ENCODE results near the gene CCDC186.
A peak's percentile ranks its signal among the peaks of the same experiment; 100 is the strongest.

CCDC186 gene

DNA sequence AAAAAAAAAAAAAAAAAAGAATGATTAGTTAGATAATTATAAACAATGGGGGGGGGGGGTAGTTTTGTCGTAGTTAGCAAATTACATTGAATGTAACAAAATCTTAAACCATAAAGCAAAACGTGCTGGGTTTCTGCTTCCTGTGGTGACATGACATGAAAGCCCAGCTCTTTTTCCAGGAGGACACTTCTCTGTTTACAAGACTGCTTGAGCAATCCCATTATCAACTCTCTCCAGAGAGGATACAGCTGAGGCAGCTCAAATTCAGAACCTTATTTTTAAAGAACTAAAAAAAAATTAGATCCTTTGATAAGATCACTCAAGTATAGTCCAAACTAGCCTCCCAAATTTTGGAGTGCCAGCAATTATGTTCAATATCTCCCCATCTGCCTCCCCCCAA lies 71.7 kb downstream of the CCDC186 start:
- no peak for DNase-seq (ENCODE audit: insufficient read length)
- TF ChIP-seq TAF1 (IDR thresholded peaks at IDR 0.05; ENCODE audit: borderline replicate concordance, low read depth, low read length) (no peak), POLR2AphosphoS5 (IDR thresholded peaks at IDR 0.05; ENCODE audit: low read depth, low read length) (no peak), POLR2A (IDR thresholded peaks at IDR 0.05; ENCODE audit: low read depth, low read length) (no peak)
- FAIRE-seq, result no peak

DNA sequence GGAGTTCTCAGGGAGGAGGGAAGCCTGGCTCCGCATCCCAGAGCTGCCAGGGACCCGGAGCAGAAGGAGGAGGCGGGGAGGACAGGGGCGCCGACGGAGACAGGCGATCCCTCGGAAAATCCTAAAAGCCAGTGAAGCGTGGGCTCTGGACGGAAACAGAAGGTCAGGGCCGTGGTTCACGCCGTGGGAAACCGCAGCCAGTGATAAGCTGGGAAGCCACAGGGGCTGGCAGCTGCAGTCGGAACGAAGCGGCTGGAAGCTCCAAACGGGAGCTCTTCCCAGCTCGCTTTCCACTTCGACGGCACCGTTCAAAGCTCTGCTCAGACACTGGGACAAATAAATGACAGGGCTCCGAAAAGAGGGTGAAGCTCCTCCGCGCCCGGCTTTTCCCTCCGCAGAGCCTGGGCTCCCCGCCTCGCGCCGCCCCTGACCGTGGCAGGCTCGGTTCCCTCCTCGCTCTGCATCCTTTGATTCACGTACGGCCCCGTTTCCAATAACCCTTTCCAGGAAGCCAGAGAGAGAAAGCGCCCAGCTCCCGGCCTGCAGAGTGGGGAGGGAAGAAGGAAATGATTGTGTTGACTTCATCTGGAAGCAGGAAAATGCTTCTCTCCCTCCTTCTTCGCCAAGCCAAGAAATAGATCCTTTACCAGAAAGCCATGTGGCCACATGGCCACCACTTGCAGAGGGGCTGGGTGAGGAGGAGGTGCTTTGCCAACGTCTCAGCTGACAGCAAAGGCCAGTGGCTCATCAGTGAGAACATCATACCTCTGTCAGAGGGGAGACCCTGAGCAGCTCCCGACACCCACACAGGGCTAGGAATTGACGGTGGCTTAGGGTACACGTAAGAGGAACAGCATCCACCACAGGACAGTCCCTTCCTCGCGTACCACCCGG lies 72.9 kb downstream of the CCDC186 start:
- DNase-seq (ENCODE audit: insufficient read length) (no peak), FAIRE-seq (peak; percentile 36)
- TF ChIP-seq TAF1 (IDR thresholded peaks at IDR 0.05; ENCODE audit: borderline replicate concordance, low read depth, low read length) (no peak), POLR2AphosphoS5 (IDR thresholded peaks at IDR 0.05; ENCODE audit: low read depth, low read length) (no peak), POLR2A (IDR thresholded peaks at IDR 0.05; ENCODE audit: low read depth, low read length) (no peak)

DNA sequence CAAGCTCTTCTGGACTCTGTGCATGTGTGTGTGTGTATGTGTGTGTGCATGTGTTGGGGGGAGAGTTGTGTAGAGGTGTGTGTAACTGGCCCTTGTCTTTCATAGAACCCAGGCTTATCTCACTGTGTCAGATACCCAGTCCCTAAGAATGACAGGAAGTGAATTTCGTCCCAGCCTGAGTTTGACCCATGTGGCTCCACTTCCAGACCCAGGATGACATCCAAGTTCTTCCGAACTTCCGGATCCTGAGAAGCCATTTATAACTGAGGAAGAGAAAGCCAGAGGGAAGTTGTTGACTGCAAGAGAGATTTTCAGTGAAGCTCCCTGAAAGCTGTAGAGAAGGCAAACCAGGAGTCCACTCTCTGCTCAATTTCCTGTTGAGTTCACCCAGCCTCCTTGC lies 77.1 kb downstream of the CCDC186 start:
- no peak for DNase-seq (ENCODE audit: insufficient read length)
- TF ChIP-seq POLR2A (IDR thresholded peaks at IDR 0.05; ENCODE audit: low read depth, low read length) (no peak), TAF1 (IDR thresholded peaks at IDR 0.05; ENCODE audit: borderline replicate concordance, low read depth, low read length) (no peak), POLR2AphosphoS5 (IDR thresholded peaks at IDR 0.05; ENCODE audit: low read depth, low read length) (no peak)

DNA sequence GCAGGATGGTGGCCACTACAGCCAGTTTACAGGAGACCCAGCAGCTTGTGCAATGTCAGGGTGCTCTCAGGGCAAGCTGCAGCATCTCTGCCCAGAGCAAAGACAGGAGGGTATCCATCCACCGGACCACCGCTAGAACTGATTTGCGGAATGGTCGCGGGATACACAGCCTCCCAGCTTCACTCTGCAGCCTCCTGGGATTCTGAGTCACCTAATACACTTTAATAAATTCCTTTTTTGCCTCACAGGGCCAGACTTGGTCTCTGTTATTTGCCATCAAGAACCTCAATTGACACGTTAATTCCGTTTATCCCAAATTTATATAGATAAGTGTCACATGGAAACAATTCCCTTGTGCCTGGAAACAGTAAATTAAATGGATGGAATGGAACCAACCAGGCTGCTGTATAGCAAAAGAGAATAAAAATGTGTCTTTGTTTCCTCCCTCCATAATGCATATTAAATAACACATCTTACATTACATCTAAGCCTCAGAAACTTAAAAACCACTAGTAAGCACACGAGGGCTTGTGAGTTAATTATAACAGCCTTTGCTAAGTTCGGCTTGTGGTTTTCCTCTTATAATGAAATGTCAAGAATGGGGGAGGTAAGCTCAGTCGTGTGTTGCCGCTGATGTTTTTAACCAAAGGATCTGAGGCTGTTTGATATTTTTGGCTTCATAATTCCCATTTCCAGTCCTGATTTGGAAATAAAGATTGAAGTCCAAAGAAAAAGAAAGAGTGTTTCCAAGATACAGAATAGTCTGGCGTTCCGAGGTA lies 78.3 kb downstream of the CCDC186 start:
- DNase-seq (ENCODE audit: insufficient read length) (no peak), FAIRE-seq (peak; percentile 91)
- TF ChIP-seq POLR2A (IDR thresholded peaks at IDR 0.05; ENCODE audit: low read depth, low read length), result no peak
- no peak for TF ChIP-seq POLR2AphosphoS5 (IDR thresholded peaks at IDR 0.05; ENCODE audit: low read depth, low read length)
- TF ChIP-seq TAF1 (IDR thresholded peaks at IDR 0.05; ENCODE audit: borderline replicate concordance, low read depth, low read length), result no peak

More for the DNA sequence above, 77.1 kb downstream of the CCDC186 start:
- FAIRE-seq, result no peak

DNA sequence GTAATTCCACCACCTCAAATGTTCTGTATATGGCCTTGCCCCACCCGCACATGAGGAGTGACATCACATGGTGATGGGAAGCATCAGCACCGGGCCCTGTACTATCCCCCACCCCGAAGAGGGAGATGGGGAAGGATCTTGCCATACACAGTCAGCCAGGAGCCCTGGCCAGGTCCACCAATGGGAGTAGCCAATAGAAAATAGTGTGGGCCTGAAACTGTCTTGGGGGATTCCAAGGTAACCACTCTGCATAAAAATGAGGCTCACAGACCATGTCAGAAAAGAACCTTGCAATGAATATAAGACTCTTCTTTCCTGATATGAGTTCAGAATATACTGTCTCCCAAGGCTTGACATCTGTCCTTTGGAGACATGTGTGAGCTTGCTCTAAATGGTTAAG lies 79.2 kb downstream of the CCDC186 start:
- DNase-seq (ENCODE audit: insufficient read length), result no peak
- TF ChIP-seq POLR2AphosphoS5 (IDR thresholded peaks at IDR 0.05; ENCODE audit: low read depth, low read length) (no peak), POLR2A (IDR thresholded peaks at IDR 0.05; ENCODE audit: low read depth, low read length) (peak; percentile 39; the same call in 1 of the 2 replicates), TAF1 (IDR thresholded peaks at IDR 0.05; ENCODE audit: borderline replicate concordance, low read depth, low read length) (no peak)
- peak; percentile 91 for FAIRE-seq

DNA sequence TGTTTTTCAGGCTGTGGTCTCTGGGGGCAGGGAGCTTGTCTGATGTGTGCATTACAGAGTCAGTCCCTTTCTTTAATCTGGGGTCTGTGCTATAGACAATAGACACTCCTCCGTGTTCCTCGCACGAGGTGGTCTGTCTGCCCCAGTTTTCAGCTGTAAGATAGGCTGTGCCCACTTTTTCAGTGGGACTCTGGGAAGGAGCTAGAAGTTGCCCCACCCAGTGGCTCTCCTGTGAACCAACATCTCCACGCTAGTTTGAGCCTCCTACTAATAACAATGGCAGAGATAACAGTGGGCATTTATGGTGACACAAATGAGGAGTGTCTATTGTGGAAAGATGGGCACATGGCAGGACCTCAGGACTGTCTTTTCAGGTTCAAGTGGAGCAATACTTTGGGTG lies 86.3 kb downstream of the CCDC186 start:
- TF ChIP-seq TAF1 (IDR thresholded peaks at IDR 0.05; ENCODE audit: borderline replicate concordance, low read depth, low read length), result no peak
- TF ChIP-seq POLR2A (IDR thresholded peaks at IDR 0.05; ENCODE audit: low read depth, low read length), result no peak
- no peak for TF ChIP-seq POLR2AphosphoS5 (IDR thresholded peaks at IDR 0.05; ENCODE audit: low read depth, low read length)
- no peak for DNase-seq (ENCODE audit: insufficient read length)
- no peak for FAIRE-seq

DNA sequence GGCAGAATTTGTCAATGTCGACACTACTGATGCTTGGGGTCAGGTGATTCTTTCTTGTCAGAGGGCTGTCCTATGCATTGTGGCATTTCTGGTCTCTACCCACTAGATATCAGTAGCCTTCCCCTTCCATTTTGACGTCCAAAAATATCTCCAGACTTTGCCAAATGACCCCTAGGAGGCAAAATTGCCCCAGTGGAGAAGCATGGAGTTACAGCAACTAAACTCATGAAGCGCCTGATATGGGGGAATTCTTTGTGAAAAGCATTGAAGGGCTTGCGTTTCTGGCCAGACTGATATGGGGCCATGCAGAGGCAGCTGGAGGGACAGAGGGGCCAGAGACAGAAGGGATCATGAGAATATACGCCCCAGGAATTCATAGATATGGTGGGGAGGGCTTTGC lies 86.7 kb downstream of the CCDC186 start:
- FAIRE-seq (no peak), DNase-seq (ENCODE audit: insufficient read length) (no peak)
- no peak for TF ChIP-seq TAF1 (IDR thresholded peaks at IDR 0.05; ENCODE audit: borderline replicate concordance, low read depth, low read length)
- TF ChIP-seq POLR2A (IDR thresholded peaks at IDR 0.05; ENCODE audit: low read depth, low read length), result no peak
- TF ChIP-seq POLR2AphosphoS5 (IDR thresholded peaks at IDR 0.05; ENCODE audit: low read depth, low read length), result no peak

DNA sequence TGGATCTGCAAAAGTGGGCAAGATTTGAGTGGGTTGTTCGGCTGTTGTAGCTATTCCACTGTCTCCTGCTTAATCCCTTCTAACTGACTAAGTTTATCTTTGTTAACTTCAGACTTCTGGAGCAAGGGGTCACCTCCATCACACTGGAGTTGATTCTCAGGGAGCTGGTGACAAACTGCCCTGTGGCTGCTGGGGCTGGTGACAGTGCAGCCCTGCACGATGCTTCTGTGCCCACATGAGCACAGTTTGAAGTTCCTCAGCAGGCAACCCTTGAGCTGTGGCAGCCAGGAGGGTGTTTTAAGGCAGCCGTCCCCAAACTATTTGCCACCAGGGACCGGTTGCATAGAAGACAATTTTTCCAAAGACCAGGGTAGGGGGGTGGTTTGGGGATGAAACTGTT lies 89.8 kb downstream of the CCDC186 start:
- no peak for TF ChIP-seq TAF1 (IDR thresholded peaks at IDR 0.05; ENCODE audit: borderline replicate concordance, low read depth, low read length)
- TF ChIP-seq POLR2AphosphoS5 (IDR thresholded peaks at IDR 0.05; ENCODE audit: low read depth, low read length), result no peak
- no peak for TF ChIP-seq POLR2A (IDR thresholded peaks at IDR 0.05; ENCODE audit: low read depth, low read length)
- no peak for DNase-seq (ENCODE audit: insufficient read length)
- FAIRE-seq, result no peak

DNA sequence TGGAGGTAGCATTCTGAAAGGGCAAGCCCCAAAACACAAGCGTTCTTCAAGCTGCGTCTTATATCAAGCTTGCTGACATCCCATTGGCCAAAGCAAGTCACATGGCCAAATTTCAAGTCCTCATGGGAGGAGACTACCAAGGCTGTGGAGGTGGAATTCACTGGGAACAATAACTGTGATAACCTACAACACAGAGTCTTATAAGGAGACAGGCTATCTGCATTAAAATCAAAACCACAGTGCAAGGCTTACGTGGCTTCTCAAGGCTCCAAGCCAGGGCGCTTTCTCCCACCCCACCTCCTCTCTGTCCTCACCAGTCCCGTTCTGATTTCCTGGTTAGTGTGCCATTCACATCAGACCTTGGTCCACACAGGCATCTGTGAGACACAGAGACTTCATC lies 91.0 kb downstream of the CCDC186 start:
- FAIRE-seq, result no peak
- no peak for DNase-seq (ENCODE audit: insufficient read length)
- no peak for TF ChIP-seq POLR2AphosphoS5 (IDR thresholded peaks at IDR 0.05; ENCODE audit: low read depth, low read length)
- no peak for TF ChIP-seq TAF1 (IDR thresholded peaks at IDR 0.05; ENCODE audit: borderline replicate concordance, low read depth, low read length)
- TF ChIP-seq POLR2A (IDR thresholded peaks at IDR 0.05; ENCODE audit: low read depth, low read length), result no peak

DNA sequence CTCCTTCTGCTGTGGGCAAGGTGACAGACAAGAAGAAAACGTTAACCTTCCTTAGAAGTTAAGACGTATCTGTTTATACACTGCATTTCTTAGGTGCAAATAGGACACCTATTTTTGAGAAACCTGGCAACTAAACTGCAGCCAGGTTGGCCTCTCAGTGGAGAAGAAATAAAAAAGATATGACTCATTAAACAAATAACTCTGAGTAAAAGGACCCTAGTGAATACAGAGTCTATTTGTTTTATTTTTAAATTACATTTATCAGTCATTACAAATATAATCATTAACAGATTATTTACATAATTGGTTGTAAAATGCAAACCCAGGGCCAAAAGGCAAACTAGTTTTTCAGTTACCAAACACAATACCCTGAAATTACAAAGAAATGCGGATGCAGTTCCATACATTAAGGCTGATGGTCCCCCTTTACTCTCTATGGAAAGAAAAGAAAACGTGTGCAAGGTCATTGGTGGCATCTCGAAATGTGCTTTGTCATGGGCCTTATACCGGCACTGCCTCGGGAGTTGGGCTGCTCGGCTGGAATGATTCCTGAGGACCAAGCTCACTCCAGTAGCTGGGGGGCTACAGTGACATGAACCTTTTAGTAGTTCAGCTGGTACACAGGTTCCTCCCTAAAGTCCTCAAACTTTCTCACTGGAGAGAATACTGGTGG lies 92.0 kb downstream of the CCDC186 start:
- no peak for TF ChIP-seq TAF1 (IDR thresholded peaks at IDR 0.05; ENCODE audit: borderline replicate concordance, low read depth, low read length)
- TF ChIP-seq POLR2AphosphoS5 (IDR thresholded peaks at IDR 0.05; ENCODE audit: low read depth, low read length), result no peak
- no peak for TF ChIP-seq POLR2A (IDR thresholded peaks at IDR 0.05; ENCODE audit: low read depth, low read length)
- FAIRE-seq (no peak), DNase-seq (ENCODE audit: insufficient read length) (no peak)

DNA sequence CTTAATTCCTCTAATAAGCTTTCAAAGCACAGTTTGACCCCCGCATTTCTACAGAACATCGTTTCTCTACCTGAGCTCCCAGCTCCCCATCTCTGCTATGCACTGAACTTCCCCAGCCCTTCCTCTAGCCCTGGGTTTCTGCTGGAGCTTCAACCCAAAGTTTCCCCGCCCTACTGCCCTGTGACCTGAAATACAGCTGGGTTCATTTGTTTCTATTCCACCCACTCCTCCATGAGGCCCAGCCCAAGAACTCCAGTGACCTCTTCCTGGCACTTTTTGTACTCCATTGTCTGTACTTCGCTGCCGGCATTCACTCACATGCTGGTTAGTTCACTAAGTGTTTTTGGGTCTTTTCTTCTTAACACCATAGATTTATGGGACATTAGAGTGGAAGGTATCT lies 94.6 kb downstream of the CCDC186 start:
- DNase-seq (ENCODE audit: insufficient read length), result no peak
- no peak for FAIRE-seq
- no peak for TF ChIP-seq POLR2AphosphoS5 (IDR thresholded peaks at IDR 0.05; ENCODE audit: low read depth, low read length)
- TF ChIP-seq POLR2A (IDR thresholded peaks at IDR 0.05; ENCODE audit: low read depth, low read length), result no peak
- TF ChIP-seq TAF1 (IDR thresholded peaks at IDR 0.05; ENCODE audit: borderline replicate concordance, low read depth, low read length), result no peak

All from GM12892 (cell line).